GM23338 (cell line): ENCODE results near the gene KIAA0408.

ENCODE experiments used
- CREB1 ChIP-seq: fragments of 250-450 bp; sonication (Bioruptor Pico); IDR thresholded peaks from 2 replicates; pipeline ENCODE4 v1.5.0; 2020; ENCODE audit warnings: low read depth, mild to moderate bottlenecking, moderate library complexity
- CTCF ChIP-seq, 2 experiments: fragments of 200-600 bp in 1 of 2; sonication (generic) in 1 of 2; conservative IDR thresholded peaks; 2 replicates each; pipeline versions ENCODE4 v1.5.1 to v1.6.1; 2016 to 2017; ENCODE audit warnings: antibody characterized with exemption in 2 of 2, low read depth in 2 of 2, mild to moderate bottlenecking in 2 of 2, moderate library complexity in 1 of 2
- EZH2 ChIP-seq: fragments of 200-600 bp; sonication (generic); IDR thresholded peaks from one replicate; pipeline ENCODE4 v1.8.0; 2017; ENCODE audit warnings: antibody characterized with exemption, mild to moderate bottlenecking, low read depth; ENCODE audit not compliant: unreplicated experiment
- EZH2phosphoT487 ChIP-seq: fragments of 200-600 bp; sonication (generic); IDR thresholded peaks from one replicate; pipeline ENCODE4 v1.8.1; 2018; ENCODE audit warnings: antibody characterized with exemption; ENCODE audit not compliant: unreplicated experiment
- JUNB ChIP-seq: IDR thresholded peaks from one replicate; pipeline ENCODE4 v1.6.1; 2016; ENCODE audit warnings: antibody characterized with exemption; ENCODE audit not compliant: unreplicated experiment
- POLR2AphosphoS5 ChIP-seq: IDR thresholded peaks from 2 replicates; pipeline ENCODE4 v1.6.1; 2016; ENCODE audit warnings: antibody characterized with exemption, low read depth
- REST ChIP-seq: IDR thresholded peaks from one replicate; pipeline ENCODE4 v1.6.1; 2018; ENCODE audit warnings: antibody characterized with exemption; ENCODE audit not compliant: unreplicated experiment
- ZNF331 ChIP-seq: fragments of 250-450 bp; sonication (Bioruptor Pico); IDR thresholded peaks from 2 replicates; pipeline ENCODE4 v1.5.0; 2020; ENCODE audit warnings: low read depth, mild to moderate bottlenecking, moderate library complexity

- no peak for TF ChIP-seq JUNB
- TF ChIP-seq POLR2AphosphoS5 = no peak
- no peak for TF ChIP-seq CTCF (conservative IDR thresholded peaks at IDR 0.05; ENCODE audit: low read depth in 2 of 2)
- TF ChIP-seq EZH2 = no peak
- TF ChIP-seq REST = no peak
- no peak for TF ChIP-seq ZNF331 (CRISPR knock-in tag)
- TF ChIP-seq CREB1 (CRISPR knock-in tag) = no peak
- no peak for TF ChIP-seq EZH2phosphoT487
Observed at GRCh38 chr6:127415096-127415495, 44.1 kb downstream of the KIAA0408 start.
